Uterus (tissue), 2 donors: ENCODE data around the gene BAK1.

Experiments
- POLR2A ChIP-seq, 2 donors: fragments of 450-650 bp; IDR thresholded peaks; one replicate each; pipeline ENCODE4 v1.6.1; 2016; ENCODE audit warnings: antibody characterized with exemption in 2 of 2, mild to moderate bottlenecking in 1 of 2, moderate library complexity in 1 of 2
- TF ChIP-seq, protein P1 (sequence below), 4 experiments: fragments of 200-600 bp in 2 of 4; fragments of 450-650 bp in 2 of 4; sonication (generic) in 2 of 4; IDR thresholded peaks; one replicate each; pipeline ENCODE4 v1.5.1; 2016 to 2019; ENCODE audit warnings: antibody characterized with exemption in 4 of 4, mild to moderate bottlenecking in 2 of 4, moderate library complexity in 1 of 4

DNA sequence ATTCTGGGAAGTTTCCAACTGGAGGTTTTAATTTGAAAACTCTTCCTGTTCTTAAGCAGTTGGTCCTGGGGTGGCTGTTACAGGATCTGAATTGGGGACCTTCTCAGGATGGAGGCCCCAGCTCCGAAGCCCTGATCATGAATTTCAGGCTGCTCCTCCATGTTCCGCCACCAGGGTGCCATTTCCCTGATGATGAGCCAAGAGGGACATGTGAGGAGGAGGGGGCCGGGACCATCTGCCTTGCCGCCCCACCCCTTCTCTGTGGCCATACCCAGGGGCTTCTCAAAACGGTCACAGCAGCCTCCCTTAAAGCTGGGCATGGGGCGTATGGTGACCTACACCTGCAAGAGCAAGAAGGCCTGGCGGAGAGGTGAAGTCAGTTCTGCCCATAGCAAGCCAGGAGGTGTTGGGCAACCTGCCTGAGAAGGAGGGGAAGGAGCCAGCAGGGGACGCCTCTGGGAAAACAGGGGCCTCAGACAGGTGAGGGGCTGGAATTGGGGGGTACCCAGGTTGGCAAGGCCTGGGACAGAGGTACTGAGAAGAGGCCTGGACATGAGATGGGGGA, 3.6 kb upstream of the BAK1 start:
- TF ChIP-seq, protein P1, sequence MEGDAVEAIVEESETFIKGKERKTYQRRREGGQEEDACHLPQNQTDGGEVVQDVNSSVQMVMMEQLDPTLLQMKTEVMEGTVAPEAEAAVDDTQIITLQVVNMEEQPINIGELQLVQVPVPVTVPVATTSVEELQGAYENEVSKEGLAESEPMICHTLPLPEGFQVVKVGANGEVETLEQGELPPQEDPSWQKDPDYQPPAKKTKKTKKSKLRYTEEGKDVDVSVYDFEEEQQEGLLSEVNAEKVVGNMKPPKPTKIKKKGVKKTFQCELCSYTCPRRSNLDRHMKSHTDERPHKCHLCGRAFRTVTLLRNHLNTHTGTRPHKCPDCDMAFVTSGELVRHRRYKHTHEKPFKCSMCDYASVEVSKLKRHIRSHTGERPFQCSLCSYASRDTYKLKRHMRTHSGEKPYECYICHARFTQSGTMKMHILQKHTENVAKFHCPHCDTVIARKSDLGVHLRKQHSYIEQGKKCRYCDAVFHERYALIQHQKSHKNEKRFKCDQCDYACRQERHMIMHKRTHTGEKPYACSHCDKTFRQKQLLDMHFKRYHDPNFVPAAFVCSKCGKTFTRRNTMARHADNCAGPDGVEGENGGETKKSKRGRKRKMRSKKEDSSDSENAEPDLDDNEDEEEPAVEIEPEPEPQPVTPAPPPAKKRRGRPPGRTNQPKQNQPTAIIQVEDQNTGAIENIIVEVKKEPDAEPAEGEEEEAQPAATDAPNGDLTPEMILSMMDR (IDR thresholded peaks at IDR 0.05), result no peak
- no peak for TF ChIP-seq POLR2A (IDR thresholded peaks at IDR 0.05)
